ENCODE measurements around the gene VAV3.
A peak's percentile ranks its signal among the peaks of the same experiment; 100 is the strongest.

VAV3 gene

DNA sequence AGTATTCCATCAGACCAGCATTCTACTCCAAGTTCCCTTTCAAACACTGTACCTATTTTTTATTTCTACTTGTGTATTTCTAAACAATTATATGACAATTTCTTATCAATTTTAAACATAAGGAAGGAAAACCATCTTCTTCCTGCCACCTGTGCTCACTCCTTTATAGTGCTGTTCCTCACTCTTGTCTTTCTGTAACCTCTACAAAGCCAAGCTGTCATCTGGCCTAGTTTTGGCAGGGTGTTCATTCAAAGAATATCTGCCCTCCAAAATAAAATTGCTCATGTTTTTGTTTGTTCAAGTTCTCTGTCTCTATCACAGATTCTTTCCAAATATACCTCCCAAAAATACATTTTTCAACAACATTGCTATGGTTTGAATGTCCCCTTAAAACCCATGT, 360.2 kb downstream of the VAV3 start:
- no peak for FAIRE-seq
- no peak for DNase-seq (ENCODE audit: low spot score)

DNA sequence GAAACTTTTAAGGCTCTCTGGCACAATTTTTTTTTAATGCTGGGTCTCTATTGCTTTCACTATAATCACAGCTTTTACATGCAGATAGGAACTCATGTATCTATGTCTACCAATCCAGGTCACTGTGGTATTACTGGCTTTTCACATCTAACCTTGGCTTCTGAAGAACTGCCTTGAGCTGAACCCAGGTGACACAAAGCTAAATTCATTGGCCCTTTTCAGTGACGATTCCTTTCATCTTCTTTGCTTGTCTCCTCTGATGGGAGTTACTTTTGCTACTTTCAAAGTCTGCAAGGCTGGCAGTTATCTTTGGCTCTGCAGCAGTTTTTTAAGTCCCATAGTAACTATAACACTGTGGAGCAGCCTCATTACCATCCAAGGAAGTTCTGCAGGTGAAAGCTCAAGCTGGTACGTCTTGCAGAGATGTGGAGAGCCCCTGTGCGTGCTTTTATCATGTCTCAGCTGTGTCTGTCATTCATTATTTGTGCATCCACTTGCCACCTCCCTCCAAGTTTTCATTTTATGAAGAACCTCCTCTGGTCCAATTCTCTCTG, 364.3 kb downstream of the VAV3 start:
- FAIRE-seq (no peak), DNase-seq (ENCODE audit: low spot score) (no peak)

DNA sequence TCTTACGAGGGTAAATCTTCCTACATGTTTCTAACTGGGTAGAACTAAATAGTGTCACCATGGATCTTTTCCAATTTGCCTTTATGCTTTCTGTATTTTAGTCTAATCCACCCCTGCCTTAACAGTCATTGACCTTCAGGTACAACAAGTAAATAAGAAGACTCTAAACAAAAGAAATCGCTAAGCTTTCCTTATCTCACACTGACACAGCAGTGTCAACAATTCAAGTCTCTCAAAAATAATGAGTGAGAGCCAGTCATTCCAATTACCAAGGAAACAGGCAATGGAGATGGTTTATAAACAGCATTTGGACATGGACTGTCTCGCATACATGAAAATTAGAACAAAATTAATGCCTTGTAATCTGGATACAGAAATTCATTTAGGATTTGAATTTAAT, 365.8 kb downstream of the VAV3 start:
- DNase-seq (ENCODE audit: low spot score) (no peak), FAIRE-seq (no peak)

DNA sequence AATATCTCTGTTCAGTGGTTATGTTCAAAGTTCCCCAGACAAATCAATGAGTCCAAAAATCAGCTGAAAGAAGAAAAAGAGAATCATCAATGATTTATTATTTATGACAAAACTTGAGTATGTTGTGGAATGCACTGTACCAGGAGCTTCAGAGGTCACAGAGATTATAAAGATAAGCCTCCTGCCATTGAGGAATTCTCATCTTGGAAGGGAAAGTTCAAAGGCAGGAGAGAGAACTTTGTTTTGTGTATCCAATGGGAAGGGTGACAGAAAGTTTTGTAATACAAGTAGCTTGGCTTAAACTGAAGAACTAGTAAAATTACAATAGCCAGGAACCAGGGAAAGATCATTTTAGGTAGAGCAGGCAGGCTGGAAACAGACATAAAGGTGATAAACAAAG, 367.7 kb downstream of the VAV3 start:
- FAIRE-seq (no peak), DNase-seq (ENCODE audit: low spot score) (no peak)

DNA sequence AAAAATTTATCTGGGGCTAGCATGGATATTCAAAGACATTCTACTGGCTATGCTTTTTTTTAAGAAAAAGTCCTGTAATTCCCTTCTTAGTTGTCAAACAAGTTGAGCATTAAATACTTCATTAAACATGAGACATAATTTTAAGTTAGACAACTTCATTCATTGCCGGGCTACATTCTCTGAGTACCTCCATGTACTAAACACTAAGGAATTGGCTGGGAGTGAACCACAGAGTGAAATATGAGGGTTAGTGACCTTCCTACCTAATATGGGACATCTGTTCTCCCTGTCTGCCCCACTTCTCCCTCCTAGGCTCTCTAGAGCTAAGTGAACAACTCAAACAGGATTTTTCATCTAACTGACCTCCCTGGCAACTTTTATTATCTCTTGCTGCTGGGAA, 370.4 kb downstream of the VAV3 start:
- no peak for FAIRE-seq
- peak; percentile 18 for DNase-seq (ENCODE audit: low spot score)

DNA sequence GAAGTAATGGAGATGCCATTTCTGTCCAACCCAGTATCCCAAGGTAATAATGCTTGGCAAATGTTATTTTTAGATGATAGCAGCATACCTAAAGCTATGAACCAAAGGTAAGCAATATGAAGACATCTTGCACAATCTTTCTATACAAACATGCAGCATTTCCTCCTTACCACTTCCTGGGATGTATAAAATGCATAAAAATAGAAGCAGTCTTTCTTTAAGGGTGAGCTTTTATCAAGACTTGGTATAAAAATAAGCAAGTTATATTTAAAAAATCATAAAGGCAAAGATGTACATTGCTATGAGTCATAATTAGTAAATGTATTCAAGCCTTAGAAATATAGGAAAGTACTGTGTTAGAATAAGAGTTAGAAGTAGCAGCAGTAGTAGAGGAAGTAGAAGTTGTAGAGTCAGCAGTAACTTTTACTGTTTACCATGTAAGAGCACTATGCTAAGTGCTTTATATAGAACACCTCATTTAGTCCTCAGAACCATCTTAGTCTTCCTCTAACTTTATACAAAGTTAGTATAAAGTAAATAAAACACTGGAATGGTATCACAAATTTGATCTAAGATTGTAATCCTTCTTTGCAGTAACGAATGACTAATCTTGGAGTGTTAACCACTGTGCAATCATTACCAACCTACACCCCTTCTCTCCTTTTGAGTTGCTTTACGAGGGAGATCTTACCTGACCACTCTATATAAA, 371.3 kb downstream of the VAV3 start:
- peak; percentile 93 for FAIRE-seq

DNA sequence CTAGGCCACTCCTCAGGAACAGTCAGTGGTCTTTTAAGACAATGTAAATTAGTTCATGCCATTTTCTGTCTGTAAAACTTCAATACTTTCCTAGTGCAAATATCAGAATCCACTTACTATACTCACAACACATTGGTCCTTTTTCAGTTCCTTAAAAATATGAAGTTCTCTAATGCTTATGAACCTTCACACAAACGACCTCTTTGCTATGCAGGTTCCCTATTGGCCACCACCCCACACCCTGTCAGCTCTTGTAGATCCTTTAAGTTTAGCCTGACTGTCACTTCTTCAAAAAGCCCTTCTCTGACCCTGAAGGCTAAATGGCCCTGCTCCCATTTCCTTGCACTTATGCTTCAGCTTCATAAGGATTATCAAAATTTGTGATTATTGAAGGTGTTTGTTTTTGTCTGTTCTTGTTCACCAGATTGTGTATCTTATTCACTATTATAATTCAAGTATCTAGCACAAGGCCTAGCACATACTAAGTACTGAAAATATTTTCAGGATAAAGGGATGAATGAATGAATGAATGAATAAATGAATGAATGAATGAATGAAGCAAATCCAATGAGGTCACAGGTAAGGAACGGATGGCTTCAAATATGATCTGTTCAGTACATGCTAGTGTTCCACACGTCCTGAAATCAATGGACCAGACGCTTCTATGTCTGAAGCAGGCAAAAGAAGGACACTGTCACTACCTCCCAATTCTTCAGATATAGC, 373.9 kb downstream of the VAV3 start:
- DNase-seq (ENCODE audit: low spot score) (no peak), FAIRE-seq (no peak)

More for the DNA sequence above, 371.3 kb downstream of the VAV3 start:
- DNase-seq (ENCODE audit: low spot score): peak; percentile 48

DNA sequence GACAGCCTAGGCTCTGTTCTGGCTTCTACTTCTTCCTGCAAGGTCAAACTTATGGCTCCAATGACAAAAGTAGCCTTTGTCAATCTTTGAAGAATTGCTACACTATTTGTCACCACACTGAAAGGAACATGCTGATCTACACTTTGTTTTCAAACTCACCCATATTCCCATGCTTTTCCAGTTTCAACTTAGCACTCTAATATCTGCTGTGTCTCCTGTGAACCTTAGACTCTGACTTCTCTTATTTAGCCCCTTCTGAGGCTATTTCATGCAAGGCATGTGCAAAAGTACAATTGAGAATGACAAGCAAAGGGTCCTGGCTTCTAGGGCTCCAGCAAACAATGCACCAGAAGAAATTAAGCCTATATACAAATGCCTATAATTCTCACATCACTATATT, 374.9 kb downstream of the VAV3 start:
- FAIRE-seq (no peak), DNase-seq (ENCODE audit: low spot score) (no peak)

DNA sequence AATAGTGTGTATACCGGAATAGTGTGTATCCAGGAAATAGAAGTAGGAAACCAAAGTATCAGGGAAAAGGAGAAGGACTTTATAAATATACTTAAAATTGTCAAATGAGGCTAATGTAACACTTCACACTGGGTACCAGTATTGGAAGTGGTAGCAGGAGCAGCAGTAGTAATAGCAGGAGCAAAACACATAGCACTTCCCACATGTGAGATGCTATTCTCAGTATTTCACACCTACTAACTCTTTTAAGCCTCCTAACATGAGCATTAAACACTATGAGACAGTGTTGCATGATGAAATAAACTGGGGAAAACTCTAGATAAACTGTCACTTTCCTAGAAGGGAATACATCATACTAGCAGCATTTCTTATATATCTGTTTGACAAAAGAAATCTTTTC, 376.7 kb downstream of the VAV3 start:
- FAIRE-seq (no peak), DNase-seq (ENCODE audit: low spot score) (no peak)

DNA sequence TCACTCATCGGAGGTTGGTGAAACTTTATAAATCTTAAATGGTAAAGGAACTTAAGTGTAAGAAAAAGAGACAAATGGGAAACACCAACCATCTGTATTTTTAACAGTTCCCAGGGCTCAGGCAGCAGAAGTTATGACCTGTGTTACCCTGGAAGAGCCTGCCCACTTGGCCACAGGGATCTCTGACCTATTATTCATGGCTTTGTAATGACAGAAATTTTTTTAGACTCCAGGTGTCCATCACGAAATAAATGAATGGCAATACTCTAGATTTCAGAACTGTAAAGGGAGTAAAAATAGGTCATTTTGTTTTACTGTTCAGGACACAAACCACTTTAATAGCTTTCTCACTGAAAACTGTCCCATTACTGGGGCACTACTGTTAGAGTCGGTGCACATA, 389.8 kb downstream of the VAV3 start:
- peak; percentile 93 for FAIRE-seq
- peak; percentile 46 for DNase-seq (ENCODE audit: low spot score)

DNA sequence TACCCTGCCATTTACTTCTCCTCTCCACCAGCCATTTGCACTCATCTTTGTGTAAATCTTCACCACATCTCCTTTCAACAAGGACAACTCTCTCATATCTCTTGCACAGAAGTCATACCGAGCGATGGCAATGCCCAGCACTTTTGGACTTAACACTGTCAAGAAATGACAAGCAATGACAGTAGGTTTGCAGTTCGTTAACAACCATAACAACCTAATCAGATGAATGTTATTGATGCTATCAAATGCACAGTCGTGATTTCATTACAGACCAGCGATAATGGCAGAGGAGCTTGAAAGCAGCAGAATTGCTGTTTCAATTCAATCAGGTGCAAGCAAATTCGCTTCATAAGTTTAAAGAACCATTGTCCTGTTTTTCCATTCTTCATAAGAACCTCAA, 390.9 kb downstream of the VAV3 start:
- DNase-seq (ENCODE audit: low spot score) (no peak), FAIRE-seq (no peak)

DNA sequence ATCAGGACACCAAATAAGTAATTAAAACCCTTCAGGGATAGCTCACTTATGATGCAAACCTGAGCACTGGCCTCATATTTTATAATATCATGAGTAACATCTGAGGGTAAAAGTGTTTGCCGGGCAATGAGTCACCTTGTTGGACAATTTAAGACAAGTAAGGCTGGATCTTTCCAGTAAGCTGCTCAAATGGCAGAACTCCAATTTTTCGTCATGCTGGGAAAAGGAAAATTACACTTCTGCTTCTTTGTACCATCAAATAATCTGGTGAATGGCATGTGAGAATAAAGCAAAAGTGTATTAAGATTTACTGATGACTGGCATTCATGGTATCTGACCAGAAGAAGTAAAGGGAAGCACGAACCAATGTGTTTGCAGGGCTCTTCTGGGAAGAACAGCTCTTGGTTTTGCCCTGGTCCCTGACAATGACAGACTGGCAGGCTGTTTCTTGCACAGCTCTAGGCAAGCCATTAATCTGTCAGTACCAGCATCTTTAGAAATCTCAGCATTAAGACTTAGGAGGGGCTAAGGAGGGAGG, 392.2 kb downstream of the VAV3 start:
- FAIRE-seq (peak; percentile 98), DNase-seq (ENCODE audit: low spot score) (peak; percentile 74)

DNA sequence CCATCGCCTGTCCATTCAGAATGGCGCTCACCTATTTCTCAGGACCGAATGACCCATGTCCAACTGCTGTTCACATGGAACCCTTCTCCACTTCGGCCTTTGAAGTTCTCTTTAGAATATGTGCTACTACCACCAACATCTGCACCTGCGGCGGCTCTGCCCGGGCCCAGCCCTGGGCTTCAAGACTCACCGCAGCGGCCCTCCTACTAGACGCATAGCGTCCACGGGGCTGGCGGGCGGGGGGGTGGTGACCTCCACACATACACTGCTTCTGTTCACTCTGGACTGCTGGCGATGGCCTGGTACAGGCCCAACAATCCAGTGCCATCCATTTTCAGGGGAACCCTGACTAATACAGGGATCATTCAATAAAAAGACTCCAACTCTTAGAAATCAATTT, 394.2 kb downstream of the VAV3 start:
- DNase-seq (ENCODE audit: low spot score) (no peak), FAIRE-seq (no peak)

DNA sequence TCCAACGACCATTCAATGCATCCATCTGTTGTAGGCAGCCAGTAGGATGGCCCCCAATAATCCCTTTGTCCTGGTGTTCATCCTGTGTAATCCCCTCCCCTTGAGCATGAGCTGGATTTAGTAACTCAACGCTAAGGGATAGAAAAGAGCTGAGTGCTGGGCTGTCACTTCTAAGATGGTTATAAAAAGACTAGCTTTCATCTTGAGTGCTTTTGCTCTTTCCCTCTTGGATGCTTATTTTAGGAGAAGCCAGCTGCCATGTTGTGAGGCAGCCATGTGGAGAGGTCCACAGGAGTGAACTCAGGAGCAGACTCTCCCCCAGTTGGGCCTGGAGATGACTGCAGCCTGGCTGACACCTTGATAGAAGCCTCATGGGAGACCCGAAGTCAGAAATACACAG, 401.5 kb downstream of the VAV3 start:
- DNase-seq (ENCODE audit: low spot score) (no peak), FAIRE-seq (no peak)

DNA sequence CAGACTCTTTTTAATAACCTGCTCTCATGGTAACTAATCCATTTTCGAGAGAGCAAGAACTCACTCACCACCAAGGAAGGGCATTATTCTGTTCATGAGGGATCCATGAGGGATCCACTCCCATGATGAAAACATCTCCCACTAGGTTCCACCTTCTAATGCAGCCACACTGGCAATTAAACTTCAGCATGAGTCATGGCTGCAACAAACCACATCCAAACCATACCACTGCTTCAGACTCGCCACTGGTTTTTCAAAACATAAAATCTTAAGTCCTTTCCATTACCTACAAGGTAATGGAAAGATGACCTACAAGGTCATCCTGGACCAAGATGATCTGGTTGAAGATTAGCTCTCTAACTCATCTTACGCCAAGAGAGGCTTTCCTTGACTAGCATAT, 405.1 kb downstream of the VAV3 start:
- FAIRE-seq: peak; percentile 98
- peak; percentile 62 for DNase-seq (ENCODE audit: low spot score)

DNA sequence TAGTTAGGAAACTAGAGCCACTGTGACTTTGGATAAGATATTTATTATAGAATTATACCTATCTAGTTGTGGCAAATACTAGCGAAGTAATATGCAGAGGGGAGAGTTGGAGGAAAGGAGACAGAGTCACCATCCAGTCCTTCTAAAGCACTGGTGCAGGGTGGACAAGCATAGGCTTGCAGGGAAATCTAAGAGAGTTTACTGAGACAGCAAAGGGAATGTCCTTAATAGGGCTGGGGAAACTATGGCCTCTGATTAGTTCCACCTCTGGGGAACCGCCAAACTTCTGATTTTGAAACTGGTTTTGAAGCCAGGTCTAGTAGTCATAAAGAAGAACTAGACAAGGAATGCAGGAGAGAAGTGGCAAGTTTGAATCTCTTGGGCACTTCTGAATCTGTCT, 407.9 kb downstream of the VAV3 start:
- DNase-seq (ENCODE audit: low spot score): no peak
- no peak for FAIRE-seq

DNA sequence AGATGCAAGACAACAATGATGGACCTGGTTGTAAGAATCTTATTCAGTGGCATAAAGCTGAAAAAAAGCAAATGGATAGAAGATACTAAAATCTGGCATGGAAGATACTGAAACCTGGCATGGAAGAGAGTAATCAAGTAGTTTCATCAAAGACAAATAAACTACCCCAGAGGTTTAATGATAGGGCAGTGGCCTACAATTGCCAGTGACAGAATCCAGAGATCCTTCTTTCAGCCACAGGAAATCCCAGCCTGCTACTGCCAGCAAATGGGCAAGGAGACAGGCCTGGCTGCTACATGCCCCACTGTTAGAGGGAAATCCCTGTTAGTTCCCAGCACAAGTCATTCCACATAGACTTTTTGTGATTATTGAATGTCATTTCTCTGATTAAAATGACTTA, 409.4 kb downstream of the VAV3 start:
- FAIRE-seq (no peak), DNase-seq (ENCODE audit: low spot score) (no peak)

DNA sequence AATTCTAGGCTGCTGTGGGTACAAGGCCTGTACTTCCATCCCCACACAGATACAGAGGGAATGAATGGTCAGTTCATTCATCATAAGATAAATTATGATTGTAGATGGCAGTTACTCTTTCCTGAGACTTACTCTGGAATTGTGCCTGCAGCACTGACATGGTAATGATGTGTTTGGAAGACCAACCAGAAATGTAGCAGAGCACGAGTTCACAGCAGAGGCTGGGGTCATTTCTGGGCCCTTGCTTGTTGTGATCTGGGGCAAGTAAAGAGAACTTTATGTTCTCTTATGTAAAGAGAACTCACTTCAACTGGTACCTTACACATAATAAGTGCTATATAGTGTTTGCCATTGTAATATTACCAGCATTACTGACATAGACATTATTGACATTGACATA, 412.2 kb downstream of the VAV3 start:
- FAIRE-seq (no peak), DNase-seq (ENCODE audit: low spot score) (no peak)

DNA sequence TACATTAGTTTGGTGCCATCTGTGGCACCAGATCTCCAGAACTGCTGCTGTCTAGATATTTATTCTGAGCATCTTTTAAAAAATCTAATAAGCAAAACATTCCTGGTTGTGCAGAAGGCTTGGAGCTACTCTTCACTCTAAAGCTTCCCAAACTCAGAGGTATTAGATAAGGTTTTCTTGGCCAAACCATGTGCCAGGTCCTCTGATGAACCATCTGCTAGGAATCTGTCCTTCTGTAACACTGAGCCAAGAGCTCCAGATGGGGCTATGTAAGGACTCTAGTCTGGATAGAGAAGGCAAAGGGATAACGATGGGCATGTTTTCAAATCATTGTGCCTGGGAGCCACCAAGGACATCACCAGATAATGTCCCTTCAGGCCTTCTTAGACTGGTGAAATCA, 413.5 kb downstream of the VAV3 start:
- DNase-seq (ENCODE audit: low spot score) (no peak), FAIRE-seq (no peak)

DNA sequence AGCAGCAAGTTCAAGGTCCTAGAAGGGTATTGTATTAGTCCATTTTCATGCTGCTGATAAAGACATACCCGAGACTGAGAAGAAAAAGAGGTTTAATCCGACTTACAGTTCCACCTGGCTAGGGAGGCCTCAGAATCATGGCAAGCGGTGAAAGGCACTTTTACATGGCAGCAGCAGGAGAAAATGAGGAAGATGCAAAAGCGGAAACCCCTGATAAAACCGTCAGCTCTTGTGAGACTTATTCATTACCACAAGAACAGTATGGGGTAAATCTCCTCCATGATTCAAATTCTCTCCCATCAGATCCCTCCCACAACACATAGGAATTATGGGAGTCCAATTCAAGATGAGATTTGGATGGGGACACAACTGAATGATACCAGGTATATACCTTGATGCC, 414.6 kb downstream of the VAV3 start:
- FAIRE-seq (no peak), DNase-seq (ENCODE audit: low spot score) (no peak)

DNA sequence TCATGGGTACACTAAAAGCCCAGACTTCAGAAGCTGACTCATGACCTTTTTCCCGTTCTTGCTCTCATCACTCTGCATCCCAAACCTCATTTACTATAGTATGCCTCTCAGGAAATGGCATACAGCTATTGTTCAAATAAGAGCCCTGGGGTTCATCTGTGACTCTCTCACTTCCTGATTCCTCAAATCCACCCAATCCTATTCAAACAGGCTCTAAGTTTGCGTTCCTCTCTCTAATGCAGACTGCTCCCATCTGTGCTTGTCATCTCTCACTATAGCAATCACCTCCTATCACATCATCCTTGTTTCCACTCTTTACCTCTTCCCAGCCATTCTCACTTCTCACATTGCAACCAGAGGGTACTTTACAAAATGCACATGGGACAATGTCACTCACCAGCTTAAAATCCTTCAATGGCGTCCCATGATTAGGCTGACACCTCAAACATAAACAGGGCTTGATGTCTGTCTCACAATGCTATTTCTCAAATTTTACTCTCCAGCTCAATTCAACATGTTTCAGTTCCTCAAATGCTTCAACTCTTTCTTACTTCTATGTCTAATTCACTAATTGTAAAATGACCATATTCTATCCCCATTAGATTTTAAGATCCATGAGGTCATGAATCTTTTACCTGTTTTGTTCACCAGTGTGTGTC, 415.7 kb downstream of the VAV3 start:
- no peak for FAIRE-seq
- DNase-seq (ENCODE audit: low spot score): no peak

DNA sequence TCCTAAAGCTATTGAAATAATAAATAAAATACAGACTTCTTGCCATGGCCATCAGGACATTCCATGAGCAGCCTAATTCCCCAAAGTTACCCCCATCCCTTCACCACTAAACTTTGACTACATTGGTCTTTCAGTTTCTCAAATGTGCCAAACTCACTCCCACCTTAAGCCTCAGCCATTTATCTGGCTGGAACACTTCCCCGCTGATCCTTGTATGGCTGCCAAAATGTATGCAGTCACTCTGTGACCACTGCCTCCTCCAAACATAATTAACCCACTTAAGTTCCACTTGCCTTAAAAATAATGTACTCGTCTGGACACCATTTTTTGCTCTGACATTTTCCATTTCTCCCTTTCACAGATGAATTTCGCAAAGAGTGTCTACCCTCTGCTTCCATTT, 416.7 kb downstream of the VAV3 start:
- no peak for DNase-seq (ENCODE audit: low spot score)
- no peak for FAIRE-seq
